Tracheal epithelial cell (primary cell): ENCODE results near the gene ALKBH3. TPM values are rescaled to one million over a fixed set of nuclear protein-coding genes. Genes with fewer than 3 reads are reported as not detected.

Experiments used
- total RNA-seq: library from RNA; depleted of rRNA; stranded (reverse); fragments of >200 nt; gene quantifications from 2 replicates; pipeline ENCODE4 v1.2.1, GENCODE V29; 2014

ALKBH3 gene
- total RNA-seq = 34.5 and 38.3 TPM in 2 replicates

DNA sequence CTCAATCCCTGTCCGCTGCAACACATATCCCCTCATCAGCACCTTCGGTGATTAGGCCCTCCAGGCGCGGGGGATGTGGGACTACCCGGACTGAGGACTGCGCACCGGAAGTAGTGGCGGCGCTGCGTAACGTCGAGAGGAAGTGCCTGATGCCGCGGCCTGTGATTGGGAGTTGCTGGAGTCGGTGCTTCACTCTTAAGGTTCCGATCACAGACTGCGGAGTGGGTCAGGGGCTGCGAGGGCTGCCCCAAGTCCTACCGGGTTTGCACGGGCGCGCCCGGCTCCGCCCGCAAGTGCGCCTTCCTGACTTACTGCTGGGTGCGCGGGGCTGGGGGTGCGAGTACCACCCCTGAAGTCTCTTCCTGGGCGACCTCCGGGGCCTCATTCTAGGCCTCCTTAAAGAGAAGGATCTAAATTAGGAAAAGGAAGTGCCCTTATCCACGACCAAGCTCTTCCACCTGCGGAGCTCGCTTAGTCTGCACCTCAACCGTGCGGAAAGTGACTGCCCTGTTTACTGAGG lies at the start of gene ALKBH3:
Gene ALKBH3 (plus strand): TSS at position 192 of the 520 bp plus-strand sequence. CDS start 1,822 bp downstream, outside the sequence.

Other genes starting within 250 kb of the ALKBH3 start
- 75.2 and 122 TPM in 2 replicates for gene HSD17B12, start 200.1 kb upstream of the ALKBH3 start, total RNA-seq
- 0.48 TPM in 1 of 2 replicates, not detected in the other for gene C11orf96, start 61.8 kb downstream of the ALKBH3 start, total RNA-seq
- not detected in 2 replicates for gene ACCSL, start 167.2 kb downstream of the ALKBH3 start, total RNA-seq
- 3.8 and 5.5 TPM in 2 replicates for gene ACCS, start 185.4 kb downstream of the ALKBH3 start, total RNA-seq
- 103 and 132 TPM in 2 replicates for gene EXT2, start 214.8 kb downstream of the ALKBH3 start, total RNA-seq